OCI-LY1 (cell line): ENCODE results near the gene TRAF3IP1.

ENCODE experiments used
- H2AFZ ChIP-seq: fragments of 200-600 bp; sonication (generic), shearing (Covaris generic); 2 replicates; pipeline ENCODE4 v1.6.0; 2014; ENCODE audit warnings: antibody characterized with exemption, mild to moderate bottlenecking, low read length
- H3F3A ChIP-seq: fragments of 200-600 bp; sonication (generic), shearing (Covaris generic); 2 replicates; pipeline ENCODE4 v1.6.0; 2014; ENCODE audit warnings: mild to moderate bottlenecking, antibody characterized with exemption, low read length, moderate library complexity; ENCODE audit not compliant: insufficient read depth
- H3K27ac ChIP-seq: fragments of 200-600 bp; sonication (generic); 2 replicates; pipeline ENCODE4 v1.5.1; 2014; ENCODE audit warnings: low read length, mixed run types, mild to moderate bottlenecking, low read depth; ENCODE audit not compliant: poor library complexity, severe bottlenecking
- H3K27me3 ChIP-seq: fragments of 200-600 bp; sonication (generic); 2 replicates; pipeline ENCODE4 v1.6.0; 2014; ENCODE audit warnings: antibody characterized with exemption, mild to moderate bottlenecking, low read length, moderate library complexity; ENCODE audit not compliant: insufficient read depth
- H3K36me3 ChIP-seq: fragments of 200-600 bp; sonication (generic); 2 replicates; pipeline ENCODE4 v1.6.1; 2014; ENCODE audit warnings: mild to moderate bottlenecking, antibody characterized with exemption, low read length, moderate library complexity, mixed read lengths; ENCODE audit not compliant: insufficient read depth
- H3K4me1 ChIP-seq: fragments of 200-600 bp; sonication (generic); 2 replicates; pipeline ENCODE4 v1.5.1; 2014; ENCODE audit warnings: mild to moderate bottlenecking, low read length, moderate library complexity; ENCODE audit not compliant: insufficient read depth, severe bottlenecking
- H3K4me2 ChIP-seq: fragments of 200-600 bp; sonication (generic), shearing (Covaris generic); 2 replicates; pipeline ENCODE4 v1.6.1; 2014; ENCODE audit warnings: low read length
- H3K4me3 ChIP-seq: fragments of 200-600 bp; sonication (generic); 2 replicates; pipeline ENCODE4 v1.5.1; 2014; ENCODE audit warnings: low read length, low read depth, mild to moderate bottlenecking, mixed read lengths; ENCODE audit not compliant: poor library complexity, severe bottlenecking
- H3K79me2 ChIP-seq: fragments of 200-600 bp; shearing (Covaris generic); 2 replicates; pipeline ENCODE4 v1.6.1; 2016; ENCODE audit warnings: mixed run types, low read length, mixed read lengths; ENCODE audit not compliant: insufficient read depth
- H3K9ac ChIP-seq: fragments of 200-600 bp; sonication (generic), shearing (Covaris generic); 2 replicates; pipeline ENCODE4 v1.6.1; 2014; ENCODE audit warnings: mild to moderate bottlenecking, low read length, mixed read lengths
- H3K9me2 ChIP-seq: fragments of 200-600 bp; sonication (generic), shearing (Covaris generic); 2 replicates; pipeline ENCODE4 v1.6.1; 2014; ENCODE audit warnings: low read depth, mild to moderate bottlenecking, low read length, mixed read lengths
- H3K9me3 ChIP-seq: fragments of 200-600 bp; shearing (Covaris generic); 2 replicates; pipeline ENCODE4 v1.6.1; 2014; ENCODE audit warnings: low read length, mixed read lengths
- H4K20me1 ChIP-seq: fragments of 200-600 bp; sonication (generic), shearing (Covaris generic); 2 replicates; pipeline ENCODE4 v1.6.0; 2016; ENCODE audit warnings: mild to moderate bottlenecking, low read length; ENCODE audit not compliant: insufficient read depth
- CTCF ChIP-seq: fragments of 200-600 bp; sonication (generic), shearing (Covaris generic); IDR thresholded peaks from 2 replicates; pipeline ENCODE4 v1.5.1; 2017; ENCODE audit warnings: mild to moderate bottlenecking, antibody characterized with exemption, low read length, moderate library complexity, mixed read lengths
- EZH2 ChIP-seq: fragments of 200-600 bp; sonication (generic), shearing (Covaris generic); IDR thresholded peaks from 2 replicates; pipeline ENCODE4 v1.8.0; 2017; ENCODE audit warnings: borderline replicate concordance, mixed run types, mild to moderate bottlenecking, antibody characterized with exemption, low read length, moderate library complexity, mixed read lengths

TRAF3IP1 gene

GRCh38 chr2:238291550-238292281, 28.6 kb upstream of the TRAF3IP1 start:
- H4K20me1 ChIP-seq, result no peaks in the 10 kb centered on the region
- H3K4me2 ChIP-seq, result no peak overlapping the region
- H3K27ac ChIP-seq, result no peak overlapping the region
- TF ChIP-seq EZH2 (no peak), CTCF (no peak)
- no peaks in the 10 kb centered on the region for H3K9me2 ChIP-seq
- H2AFZ ChIP-seq, result no peak overlapping the region
- H3K9me3 ChIP-seq, result no peaks in the 10 kb centered on the region
- no peak overlapping the region for H3K4me3 ChIP-seq
- 0 out of 2 replicates have a peak, but pooled peaks cover 3% of the 10 kb centered on the region for H3K27me3 ChIP-seq
- H3F3A ChIP-seq, result no peaks in the 10 kb centered on the region
- H3K9ac ChIP-seq, result no peak overlapping the region
- H3K36me3 ChIP-seq, result no peaks in the 10 kb centered on the region
- H3K4me1 ChIP-seq, result peaks cover 28% of the 10 kb centered on the region
- no peaks in the 10 kb centered on the region for H3K79me2 ChIP-seq

- Histone ChIP-seq H3K9me2 (no peaks in the 10 kb centered on the region), H3K79me2 (no peaks in the 10 kb centered on the region), H3K4me2 (no peak overlapping the region), H2AFZ (no peak overlapping the region), H3K9me3 (no peaks in the 10 kb centered on the region), H3K9ac (no peak overlapping the region), H3K27me3 (0 out of 2 replicates have a peak, but pooled peaks cover 3% of the 10 kb centered on the region), H3F3A (no peaks in the 10 kb centered on the region), H3K36me3 (no peaks in the 10 kb centered on the region), H3K27ac (no peak overlapping the region), H4K20me1 (no peaks in the 10 kb centered on the region), H3K4me3 (no peak overlapping the region), H3K4me1 (peaks cover 14% of the 10 kb centered on the region)
- TF ChIP-seq CTCF (no peak), EZH2 (no peak)
Measured at GRCh38 chr2:238294046-238294392, 26.3 kb upstream of the TRAF3IP1 start.

GRCh38 chr2:238294393-238295143, 25.8 kb upstream of the TRAF3IP1 start:
- no peaks in the 10 kb centered on the region for H3K9me3 ChIP-seq
- no peak overlapping the region for H3K27ac ChIP-seq
- no peaks in the 10 kb centered on the region for H3K9me2 ChIP-seq
- H3K4me1 ChIP-seq, result peaks cover 9% of the 10 kb centered on the region
- no peak overlapping the region for H3K4me2 ChIP-seq
- H3K79me2 ChIP-seq, result no peaks in the 10 kb centered on the region
- no peak overlapping the region for H3K4me3 ChIP-seq
- no peaks in the 10 kb centered on the region for H3K36me3 ChIP-seq
- H3F3A ChIP-seq, result no peaks in the 10 kb centered on the region
- TF ChIP-seq CTCF (no peak), EZH2 (no peak)
- H3K9ac ChIP-seq, result no peak overlapping the region
- peaks cover 4% of the 10 kb centered on the region; the same call in 1 of the 2 replicates for H3K27me3 ChIP-seq
- H2AFZ ChIP-seq, result no peak overlapping the region
- H4K20me1 ChIP-seq, result no peaks in the 10 kb centered on the region
